Measurements from ENCODE around the gene TP53RK.

The TP53RK gene

DNA sequence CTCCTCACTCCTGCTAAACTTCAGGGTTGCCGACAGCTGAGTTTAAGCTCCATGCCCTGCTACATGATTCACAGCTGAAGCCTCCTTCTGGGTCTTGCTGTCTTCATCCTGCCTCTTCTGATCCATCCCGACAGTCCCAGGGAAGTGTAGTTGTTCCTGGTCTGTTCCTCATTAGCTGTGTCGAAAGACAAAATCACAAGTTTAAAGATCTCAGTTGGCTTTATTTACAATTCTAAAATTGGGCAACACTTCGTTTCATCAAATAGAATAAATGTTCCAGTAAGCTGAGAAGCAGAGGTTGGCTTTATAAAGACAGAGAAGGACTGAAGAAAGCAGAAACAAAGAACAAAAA is 16.1 kb upstream of the TP53RK start:
- no peak for DNase-seq

DNA sequence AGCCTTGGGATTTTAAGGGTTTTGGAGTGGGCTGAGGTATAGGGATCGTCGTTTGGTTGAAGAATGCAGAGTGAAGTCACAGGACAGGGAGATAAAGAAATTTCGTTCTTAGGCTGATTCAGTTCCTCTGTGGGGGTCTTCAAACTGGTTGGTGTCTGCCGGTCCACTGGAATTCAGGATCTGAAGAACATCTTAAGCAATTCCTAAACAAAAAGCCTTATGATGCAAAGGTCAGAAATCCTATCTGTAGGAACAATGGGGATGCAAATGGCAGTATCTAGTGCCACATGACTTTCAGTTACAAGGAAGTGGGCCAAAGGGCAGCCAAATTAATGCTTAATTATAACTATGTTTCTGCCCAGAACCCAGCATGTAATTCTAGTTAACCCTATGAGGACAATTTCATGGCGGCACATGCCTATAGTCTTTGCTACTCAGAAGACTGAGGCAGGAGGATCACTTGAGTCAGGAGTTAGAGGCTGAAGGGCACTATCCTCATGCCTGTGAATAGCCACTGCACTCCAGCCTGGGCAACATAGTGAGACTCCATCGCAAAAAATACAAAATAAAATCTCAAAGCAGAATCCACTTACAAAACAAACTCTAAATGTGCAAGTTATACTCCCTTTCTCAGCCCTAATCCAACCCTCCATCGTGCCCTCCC is 15.6 kb upstream of the TP53RK start:
- DNase-seq, result no peak

DNA sequence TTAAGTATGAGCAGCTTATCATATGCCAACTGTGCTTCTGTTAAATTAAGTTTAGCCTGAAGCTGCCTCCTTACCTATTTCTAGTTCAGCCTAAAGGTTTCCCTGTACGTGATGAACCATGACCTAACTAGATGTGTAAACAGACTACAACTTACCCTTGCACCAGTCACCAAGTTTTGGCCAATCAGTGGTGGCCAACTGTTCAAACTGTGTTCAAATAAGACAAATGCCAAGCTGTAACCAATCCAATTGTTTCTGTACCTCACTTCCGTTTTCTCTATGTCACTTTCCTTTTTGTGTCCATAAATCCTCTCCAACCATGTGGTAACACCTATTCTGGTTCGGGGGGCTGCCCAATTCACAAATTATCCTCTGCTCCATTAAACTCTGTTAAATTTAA is 14.2 kb upstream of the TP53RK start:
- DNase-seq, result no peak

DNA sequence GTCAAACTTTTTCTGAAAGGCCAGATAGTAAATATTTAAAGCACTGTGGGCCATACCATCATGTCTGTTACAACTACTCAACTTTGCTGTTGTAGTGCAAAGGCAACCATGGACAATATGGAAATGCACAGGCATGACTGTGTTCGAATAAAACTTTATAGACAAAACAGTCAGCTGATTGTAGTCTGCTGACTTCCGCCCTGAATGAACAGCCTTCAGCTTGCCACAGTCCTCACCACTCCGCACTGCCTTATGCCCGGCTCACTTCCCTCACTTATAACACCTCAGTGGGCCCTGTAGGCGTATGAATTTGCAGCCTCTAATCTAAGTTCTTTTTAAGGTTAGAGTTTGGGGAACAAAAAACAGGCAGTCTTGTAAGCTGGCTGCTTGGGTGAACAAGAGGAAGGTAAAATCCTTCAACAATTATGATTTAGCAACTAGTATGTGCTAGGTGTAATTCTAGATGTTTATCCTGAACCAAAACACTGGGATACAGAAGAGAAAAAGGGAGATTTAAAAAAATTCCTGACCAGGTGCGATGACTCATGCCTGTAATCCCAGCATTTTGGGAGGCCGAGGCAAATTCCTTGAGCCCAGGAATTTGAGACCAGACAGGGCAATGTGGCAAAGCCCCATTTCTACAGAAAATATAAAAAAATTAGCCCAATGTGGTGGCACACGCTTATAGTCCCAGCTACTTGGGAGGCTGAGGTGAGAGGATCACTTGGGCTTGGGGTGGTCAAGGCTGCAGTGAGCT is 13.4 kb upstream of the TP53RK start:
- DNase-seq, result no peak

DNA sequence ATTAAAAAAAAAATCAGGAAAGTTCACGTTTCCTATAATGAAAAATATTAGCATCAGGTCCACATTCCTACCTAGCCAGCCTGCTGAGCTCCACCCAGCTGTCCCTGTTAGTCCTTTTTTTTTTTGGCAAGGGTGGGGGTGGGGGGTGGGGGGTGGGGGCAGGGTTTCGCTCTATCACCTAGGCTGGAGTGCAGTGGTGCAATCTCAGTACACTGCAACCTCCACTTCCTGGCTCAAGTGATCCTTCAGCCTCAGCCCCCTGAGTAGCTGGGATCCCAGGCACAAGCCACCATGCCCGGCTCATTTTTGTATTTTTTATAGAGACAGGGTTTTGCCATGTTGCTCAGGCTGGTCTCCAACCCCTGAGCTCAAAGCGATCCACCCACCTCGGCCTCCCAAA is 12.7 kb upstream of the TP53RK start:
- no peak for DNase-seq

DNA sequence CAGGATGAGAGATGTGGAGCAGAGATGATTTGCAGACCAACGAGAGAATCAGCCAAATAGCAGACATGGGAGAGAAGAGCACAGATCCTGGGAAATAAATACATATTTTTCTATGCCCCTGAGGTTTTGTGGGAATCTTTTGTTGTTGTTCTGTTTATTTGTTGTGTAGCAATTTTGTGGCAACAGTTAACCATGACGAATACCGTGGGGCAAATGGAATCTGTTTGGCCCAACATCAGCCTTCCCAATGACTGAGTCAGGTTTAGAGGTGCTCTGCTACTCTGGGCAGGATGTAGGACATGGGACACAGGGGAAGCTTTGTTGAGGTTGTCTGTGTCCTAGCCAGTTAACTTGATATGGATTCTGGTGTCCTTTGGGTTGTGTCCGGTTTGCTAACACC is 12.3 kb upstream of the TP53RK start:
- no peak for DNase-seq

DNA sequence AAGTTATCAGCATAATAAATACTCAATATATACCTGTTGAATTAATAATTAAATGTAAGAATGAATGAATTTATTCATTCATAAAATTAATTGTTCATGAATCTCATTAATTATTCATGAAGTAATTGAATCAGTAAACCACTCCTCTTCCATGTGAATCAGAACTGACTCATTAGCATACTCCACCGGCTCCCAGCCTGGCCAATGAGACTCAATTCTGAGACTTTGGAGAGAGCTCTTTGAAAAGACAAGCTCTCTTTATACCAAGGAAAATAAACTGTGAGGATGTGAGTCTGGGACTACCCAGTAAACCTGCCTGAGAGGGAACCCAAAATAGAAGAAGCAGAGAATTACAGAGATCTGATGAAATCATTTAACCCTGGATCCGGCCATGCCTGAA is 11.8 kb upstream of the TP53RK start:
- DNase-seq, result no peak

DNA sequence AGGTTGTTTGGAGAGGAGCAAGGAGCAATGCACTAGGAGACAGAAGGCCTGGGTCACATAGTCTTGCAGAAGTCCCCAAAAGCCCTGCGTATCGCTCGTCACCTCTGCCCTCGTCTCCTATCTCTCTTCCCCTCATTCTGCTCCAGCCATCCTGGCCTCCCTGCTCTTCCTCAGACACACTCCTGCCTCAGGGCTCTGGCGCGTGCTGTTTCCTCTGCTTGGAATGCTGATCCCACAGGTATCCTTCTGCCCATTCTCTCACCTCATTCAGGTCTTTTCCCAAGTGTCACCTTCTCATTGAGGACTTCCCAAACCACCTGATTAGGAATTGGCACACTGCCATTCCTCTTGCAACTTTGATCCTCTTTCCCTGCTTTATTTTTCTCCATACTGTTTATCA is 11.2 kb upstream of the TP53RK start:
- DNase-seq, result no peak

DNA sequence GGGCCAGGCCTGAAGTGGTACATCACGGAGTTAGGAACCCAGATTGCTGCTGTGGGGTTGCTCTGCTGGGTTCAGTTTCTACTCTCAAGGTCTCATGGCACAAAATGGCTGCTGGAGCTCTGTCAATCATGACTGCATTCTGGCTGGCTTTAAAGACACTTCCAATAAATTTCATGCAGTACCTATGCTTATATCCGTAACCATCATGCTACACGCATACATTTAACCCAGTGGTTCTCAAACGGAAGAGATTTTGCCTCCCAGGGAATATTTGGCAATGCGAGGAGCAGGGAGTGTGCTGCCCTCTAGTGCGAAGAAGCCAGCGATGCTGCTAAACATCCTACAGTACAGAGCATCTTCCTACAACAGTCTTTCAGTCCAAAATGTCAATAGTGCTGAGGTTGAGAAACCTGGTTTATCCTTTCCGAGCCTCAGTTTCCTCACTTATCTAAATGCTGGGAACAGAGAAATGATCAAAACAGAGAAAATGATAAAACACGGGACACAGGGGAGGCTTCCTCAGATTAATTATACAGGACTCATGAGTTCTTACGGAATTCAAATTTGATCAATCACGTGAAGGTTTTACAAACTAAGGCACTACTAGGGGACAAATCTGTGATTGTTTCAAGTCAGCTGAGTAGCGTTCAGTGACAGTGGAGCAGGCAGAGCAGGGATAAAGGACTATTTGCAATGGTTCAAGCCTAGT is 10.6 kb upstream of the TP53RK start:
- DNase-seq, result no peak

DNA sequence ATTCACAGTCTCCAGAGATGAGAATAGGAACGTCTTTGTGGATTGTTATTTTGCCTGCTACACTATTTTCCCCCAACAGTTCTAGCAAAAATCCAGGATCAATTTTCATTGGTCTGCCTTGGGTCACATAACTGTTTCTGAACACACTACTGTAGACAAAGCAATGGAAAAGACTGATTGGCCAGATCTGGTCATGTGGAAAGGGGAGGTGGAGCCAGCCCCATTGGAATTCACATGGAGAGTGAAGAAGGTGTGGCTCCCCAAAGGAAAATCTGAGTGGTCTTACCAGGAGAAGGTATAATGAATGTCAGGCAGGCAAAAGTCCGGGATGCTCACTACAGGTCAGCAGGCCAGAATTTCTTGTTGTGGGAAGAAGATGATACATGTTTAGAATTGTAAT is 9.5 kb upstream of the TP53RK start:
- no peak for DNase-seq

DNA sequence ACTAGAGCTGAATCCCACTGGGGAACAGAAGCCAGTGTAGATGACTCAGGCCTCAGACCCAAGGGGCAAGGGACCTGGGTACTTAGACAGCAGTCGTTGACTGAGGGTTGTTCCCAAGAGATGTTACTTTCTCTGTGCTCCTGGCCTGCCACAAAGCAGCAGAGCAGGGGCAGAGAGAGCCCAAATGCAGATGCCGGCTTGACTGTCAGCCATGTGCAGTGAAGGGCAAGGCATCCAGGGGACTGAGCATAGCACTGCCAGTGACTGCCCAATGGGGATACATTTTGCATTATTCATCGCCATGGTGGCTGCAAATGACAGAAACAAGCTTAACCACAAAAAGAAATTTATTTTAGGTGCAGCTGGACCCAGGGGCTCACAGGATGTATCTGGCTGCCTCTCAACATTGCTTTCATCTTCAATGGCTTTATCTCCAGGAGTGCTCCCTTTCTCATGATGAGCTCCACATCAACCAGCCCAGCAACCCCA is 7.6 kb upstream of the TP53RK start:
- no peak for DNase-seq

DNA sequence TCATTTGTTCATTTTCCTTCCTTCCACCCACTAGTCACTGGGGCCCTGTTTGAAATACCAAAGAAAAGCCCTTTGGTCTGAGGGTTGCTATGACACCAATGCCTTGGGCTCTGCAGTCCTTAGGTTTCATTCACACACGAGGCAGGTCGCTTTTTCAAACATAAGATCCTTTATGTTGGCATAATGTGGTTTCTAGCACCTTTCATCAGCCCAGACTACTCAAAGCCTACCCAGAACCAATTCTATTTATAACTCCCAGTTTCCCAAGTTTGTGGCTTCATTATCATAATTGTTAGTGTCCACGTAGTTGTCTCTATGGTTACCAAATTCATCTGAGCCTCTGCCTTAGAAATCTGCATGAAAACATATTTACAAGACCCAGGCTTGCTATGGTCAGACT is 6.6 kb upstream of the TP53RK start:
- DNase-seq, result no peak

DNA sequence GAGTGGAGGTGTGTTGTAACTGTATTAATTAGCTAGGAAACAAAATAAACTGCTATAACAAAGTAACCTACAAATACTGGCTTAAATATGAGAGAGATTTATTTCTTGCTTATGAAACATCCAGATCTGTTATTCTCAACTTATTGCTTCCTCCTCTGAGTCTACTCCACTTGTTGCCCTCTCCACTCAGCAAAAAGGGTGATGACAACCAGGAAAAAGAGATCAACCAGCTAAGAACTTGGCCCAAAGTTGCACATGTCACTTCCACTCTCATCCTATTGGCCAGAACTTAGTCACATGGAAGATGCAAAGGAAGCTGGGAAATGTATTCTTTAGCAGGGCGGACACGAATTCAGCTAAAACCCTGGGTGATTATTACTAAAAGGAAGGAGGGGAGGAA is 5.2 kb upstream of the TP53RK start:
- DNase-seq, result no peak

DNA sequence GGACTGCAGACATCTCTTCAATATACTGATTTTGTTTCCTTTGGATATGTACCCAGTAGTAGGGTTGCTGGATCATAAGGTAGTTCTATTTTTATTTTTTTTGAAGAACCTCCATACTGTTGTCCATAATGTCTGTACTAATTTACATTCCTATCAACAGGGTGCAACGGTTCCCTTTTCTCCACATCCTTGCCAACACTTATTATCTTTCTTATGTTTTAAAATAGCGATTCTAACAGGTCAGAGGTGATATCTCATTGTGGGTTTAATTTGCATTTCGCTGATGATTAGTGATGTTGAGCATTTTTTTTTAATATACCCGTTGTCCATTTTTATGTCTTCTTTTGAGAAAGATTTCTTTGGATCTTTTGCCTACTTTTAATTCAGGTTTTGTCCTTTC is 2.0 kb upstream of the TP53RK start:
- no peak for DNase-seq

DNA sequence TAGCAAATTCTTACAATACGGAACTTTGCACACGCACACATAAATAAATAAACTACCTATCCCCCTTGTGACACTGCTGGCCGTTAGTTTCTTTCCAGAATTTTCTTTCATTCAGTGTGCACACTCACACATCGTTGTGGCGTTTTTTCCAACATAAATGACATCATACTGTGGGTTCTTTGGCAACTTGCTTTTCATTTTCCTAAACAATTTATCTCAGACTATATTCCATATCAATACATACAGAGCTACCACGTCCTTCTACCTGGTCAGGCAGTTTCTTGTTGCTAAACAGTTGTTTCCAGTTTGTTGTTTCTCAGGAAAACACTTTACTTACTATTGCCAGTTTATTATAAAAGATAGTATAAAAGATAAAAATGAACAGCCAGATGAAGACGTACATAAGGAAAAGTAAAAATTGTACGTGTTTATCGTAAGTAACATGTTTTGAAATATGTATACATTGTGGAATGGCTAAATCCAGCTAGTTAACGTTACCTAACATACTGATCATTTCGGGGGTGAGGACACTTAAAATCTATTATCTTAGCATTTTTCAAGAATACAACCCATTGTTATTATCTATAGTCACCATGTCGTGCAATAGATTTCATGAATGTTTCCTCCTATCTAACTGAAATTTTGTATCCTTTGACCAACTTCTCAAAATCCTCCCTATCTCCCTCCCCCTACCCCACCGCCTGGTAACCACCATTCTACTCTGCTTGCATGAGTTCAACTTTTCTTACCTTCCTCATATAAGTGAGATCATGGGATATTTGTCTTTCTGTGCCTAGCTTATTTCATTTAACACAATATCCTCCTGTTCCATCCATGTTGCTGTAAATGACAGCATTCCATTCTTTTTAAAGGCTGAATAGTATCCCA is 1.2 kb upstream of the TP53RK start:
- DNase-seq, result no peak

DNA sequence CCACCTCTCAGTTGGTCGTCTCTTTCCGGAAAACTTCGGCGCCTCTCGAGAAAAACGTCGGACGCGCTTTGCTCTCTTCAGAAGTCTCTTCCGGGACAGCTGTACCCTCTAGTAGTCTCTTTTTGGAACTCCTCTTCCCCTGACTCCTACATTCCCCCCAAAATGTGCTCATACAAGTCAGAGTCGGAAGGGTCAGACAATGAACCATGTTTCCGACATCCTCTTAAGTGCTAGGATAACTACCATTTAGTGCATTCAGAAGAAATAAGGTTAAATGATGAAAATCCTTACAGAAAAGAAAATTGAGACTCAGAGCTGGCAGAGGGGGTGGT is 476 bp upstream of the TP53RK start:
- no peak for DNase-seq

DNA sequence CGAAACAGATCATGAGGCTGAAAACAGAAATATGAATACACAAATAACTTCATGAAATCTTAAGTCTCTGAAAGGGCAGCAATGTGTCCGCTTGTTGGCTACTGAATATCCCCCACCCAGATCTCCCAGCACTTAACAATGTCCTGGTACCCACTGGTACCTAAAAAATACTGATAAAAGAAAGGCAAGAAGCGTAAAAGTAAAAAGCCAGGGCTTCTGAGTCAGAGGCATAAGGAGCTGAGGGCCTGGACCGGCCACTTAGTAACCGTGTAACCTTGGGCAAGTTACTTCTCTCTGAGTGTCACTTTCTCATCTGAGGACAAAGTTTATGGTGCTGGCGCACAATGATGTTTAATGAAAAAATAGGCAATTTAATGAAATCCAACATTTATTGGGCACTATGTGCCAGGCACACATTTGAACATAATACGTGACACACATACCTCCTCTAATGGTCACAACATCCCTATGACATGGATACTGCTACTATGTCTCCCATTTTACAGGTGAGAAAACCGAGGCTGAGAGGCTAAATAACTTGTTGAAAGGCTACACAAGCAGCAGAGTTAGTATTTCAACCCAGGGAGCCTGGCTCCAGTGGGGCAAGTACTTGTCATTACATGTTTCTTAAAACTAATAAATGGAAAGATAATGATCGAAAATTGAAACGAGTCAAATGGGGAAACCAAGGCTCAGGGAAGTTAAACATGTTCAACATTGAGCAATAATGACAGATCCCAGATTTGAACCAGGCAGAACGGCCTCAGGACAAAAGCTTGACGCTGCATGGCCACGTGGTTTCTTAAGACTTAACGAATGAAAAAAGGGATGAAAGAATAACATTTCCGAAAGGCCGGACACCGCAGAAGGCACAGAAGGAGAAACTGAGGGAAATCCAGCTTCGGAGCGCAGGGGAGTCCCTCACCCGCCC is 828 bp downstream of the TP53RK start:
- DNase-seq, result no peak

DNA sequence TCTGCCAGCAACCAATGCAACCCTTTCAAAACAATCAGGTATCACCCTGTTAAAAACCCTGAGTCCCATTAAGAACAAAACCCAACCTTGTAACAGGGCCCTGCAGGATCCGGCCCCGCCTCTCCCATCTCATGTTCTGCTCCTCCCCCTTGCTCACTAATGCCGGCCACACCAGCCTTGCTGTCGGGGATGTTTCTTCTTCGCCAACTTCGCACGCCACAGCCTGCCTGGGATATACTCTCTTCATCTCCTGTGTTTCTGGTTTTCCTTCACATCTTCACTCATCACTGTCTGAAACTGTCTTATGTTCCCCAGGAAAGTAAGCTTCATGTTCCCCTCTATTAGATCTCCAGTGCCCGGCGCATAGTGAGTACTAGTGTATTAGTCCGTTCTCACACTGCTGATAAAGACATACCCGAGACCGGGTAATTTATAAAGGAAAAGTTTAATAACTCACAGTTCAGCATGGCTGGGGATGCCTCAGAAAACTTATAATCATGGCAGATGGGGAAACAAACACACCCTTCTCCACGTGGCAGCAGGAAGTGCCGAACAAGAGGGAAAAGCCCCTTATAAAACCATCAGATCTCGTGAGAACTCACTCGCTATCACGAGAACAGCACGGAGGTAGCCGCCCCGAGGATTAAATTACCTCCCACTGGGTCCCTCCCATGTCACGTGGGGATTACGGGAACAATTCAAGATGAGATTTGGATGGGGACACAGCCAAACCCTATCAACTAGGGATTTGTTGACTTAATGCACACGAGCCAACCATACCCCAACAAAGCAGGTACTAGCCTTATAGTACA is 5.1 kb downstream of the TP53RK start:
- no peak for DNase-seq

DNA sequence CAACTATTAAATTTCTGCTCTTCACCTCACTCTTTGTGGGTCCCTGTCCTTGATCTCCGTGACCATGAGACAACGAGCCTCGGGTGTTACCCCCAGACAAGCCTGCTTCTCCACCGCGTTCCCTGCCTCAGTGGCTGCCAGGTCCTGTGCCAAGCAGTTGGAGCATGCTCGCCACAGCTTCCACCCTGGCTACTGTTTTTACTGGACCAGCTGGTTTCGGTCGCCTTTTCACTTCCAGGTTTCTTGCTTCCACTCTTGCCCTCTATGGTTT is 5.6 kb downstream of the TP53RK start:
- DNase-seq, result no peak

DNA sequence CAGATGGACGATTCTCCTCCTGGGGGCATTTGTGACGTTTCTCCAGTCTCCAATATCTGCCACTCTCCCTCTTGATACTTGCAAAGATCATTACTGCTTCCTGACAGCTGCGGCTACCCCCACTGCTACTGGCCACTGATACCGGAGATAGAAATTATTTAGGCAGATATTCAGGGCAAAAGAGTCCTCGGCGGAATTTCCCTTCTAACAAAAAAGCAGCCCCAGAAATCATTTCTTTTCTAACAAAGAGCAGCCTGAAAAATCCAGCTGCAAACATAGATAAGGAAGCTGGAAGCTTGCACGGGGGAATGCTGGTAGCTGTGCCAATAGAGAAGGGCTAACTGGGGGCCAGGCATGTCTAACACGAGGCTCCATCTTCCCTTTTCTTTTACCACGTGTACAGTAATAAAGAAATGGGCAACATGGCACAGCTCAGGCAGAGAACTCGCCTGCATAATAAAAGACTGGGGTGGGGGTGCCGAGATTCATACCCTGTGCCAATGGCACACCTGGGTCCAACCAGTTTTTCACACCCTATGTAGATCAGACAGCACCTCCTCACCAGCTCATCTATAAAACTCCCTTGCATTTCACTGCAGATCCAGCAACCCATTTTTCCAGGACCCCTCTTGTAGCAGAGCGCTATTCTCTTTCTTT is 6.1 kb downstream of the TP53RK start:
- no peak for DNase-seq
